ENCODE results near the gene OAF. TPM values are rescaled to one million over a fixed set of nuclear protein-coding genes. Genes with fewer than 3 reads are reported as not detected.

Gene OAF
- total RNA-seq, 1 experiment from 2014 or later, result 11.3 TPM

GRCh38 chr11:120184946-120185705 is 25.7 kb upstream of the OAF start:
- Mint-ChIP-seq H3K4me1 (ENCODE audit: low read depth, unreplicated experiment) (peaks cover 9% of the 10 kb centered on the region), H3K27ac (ENCODE audit: unreplicated experiment) (no peak overlapping the region), H3K4me3 (ENCODE audit: low read depth, unreplicated experiment) (no peak overlapping the region), H3K27me3 (ENCODE audit: unreplicated experiment) (peaks cover 64% of the 10 kb centered on the region), H3K36me3 (ENCODE audit: insufficient read depth, unreplicated experiment) (no peaks in the 10 kb centered on the region), H3K9me3 (ENCODE audit: low read depth, unreplicated experiment) (no peaks in the 10 kb centered on the region)
- intact Hi-C loops (cut with micrococcal nuclease; ENCODE audit: unreplicated experiment), result no loop called here
- no TSS peak for BruUV-seq (replicated peaks)
- CTCF ChIA-PET, result interaction anchor here (0.8 kb wide), 1 partner anchor 154 kb away, joined by 5 read pairs; no protein-coding TSS in a partner anchor
- DNase-seq, result no peak
- TF ChIP-seq CTCF (IDR thresholded peaks at IDR 0.05; ENCODE audit: unreplicated experiment), result no peak

- no peak for TF ChIP-seq CTCF (IDR thresholded peaks at IDR 0.05; ENCODE audit: unreplicated experiment)
- no TSS peak for BruUV-seq (replicated peaks)
- DNase-seq, result no peak
- intact Hi-C loops (cut with micrococcal nuclease; ENCODE audit: unreplicated experiment), result no loop called here
- Mint-ChIP-seq H3K27me3 (ENCODE audit: unreplicated experiment) (peaks cover 64% of the 10 kb centered on the region), H3K27ac (ENCODE audit: unreplicated experiment) (no peak overlapping the region), H3K36me3 (ENCODE audit: insufficient read depth, unreplicated experiment) (no peaks in the 10 kb centered on the region), H3K4me3 (ENCODE audit: low read depth, unreplicated experiment) (no peak overlapping the region), H3K9me3 (ENCODE audit: low read depth, unreplicated experiment) (no peaks in the 10 kb centered on the region), H3K4me1 (ENCODE audit: low read depth, unreplicated experiment) (peaks cover 9% of the 10 kb centered on the region)
- CTCF ChIA-PET, result interaction anchor here (0.8 kb wide), 1 partner anchor 153 kb away, joined by 5 read pairs; no protein-coding TSS in a partner anchor
Observed at GRCh38 chr11:120185706-120186455, 25.0 kb upstream of the OAF start.

GRCh38 chr11:120186456-120186773 is 24.4 kb upstream of the OAF start:
- H3K27ac Mint-ChIP-seq (ENCODE audit: unreplicated experiment), result no peak overlapping the region
- H3K4me1 Mint-ChIP-seq (ENCODE audit: low read depth, unreplicated experiment), result peaks cover 9% of the 10 kb centered on the region
- no peak overlapping the region for H3K4me3 Mint-ChIP-seq (ENCODE audit: low read depth, unreplicated experiment)
- CTCF ChIA-PET, result no interaction called here
- peaks cover 69% of the 10 kb centered on the region for H3K27me3 Mint-ChIP-seq (ENCODE audit: unreplicated experiment)
- no TSS peak for BruUV-seq (replicated peaks)
- no peaks in the 10 kb centered on the region for H3K36me3 Mint-ChIP-seq (ENCODE audit: insufficient read depth, unreplicated experiment)
- DNase-seq, result no peak
- no peak for TF ChIP-seq CTCF (IDR thresholded peaks at IDR 0.05; ENCODE audit: unreplicated experiment)
- intact Hi-C loops (cut with micrococcal nuclease; ENCODE audit: unreplicated experiment), result no loop called here
- no peaks in the 10 kb centered on the region for H3K9me3 Mint-ChIP-seq (ENCODE audit: low read depth, unreplicated experiment)

DNA sequence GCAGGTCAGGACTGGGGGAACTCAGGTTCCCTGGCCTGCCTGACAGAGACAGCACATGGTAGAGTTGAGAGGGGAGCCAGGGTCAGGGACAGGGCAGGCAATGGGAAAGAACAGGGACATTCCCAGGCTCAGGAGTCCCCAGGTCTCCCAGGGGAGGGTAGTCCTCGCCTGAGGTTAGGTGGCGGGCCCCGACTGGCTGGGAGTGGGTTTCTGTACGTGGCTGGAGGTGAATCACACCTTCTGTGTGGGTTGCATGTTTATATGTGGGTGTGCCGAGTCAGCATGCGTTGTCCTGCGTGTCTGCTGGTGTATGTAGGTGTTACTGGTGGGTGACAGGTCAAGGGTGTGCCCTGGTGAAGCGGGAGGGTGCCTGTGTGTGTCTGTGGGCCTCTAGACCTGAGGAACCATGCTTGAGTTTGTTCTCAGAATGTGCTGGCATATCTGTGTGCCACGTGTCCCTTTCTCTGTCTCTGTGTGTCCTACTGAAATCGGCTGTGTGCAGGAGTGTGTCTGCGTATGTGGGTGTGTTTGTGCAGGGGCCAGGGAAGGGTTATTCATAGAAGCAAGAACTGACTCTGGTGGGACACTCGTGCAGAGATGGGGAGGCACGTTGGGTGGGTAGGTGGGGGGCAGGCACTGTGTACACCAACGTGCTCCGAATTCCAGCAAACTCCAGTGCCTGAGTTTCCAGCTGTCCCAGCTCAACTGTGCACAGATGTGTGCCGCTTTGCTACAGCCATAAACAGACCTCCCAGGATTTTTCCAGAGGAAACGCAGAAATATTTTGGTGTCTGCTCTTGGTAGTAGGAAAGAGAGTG is 23.8 kb upstream of the OAF start:
- no TSS peak for BruUV-seq (replicated peaks)
- peaks cover 70% of the 10 kb centered on the region for H3K27me3 Mint-ChIP-seq (ENCODE audit: unreplicated experiment)
- H3K4me3 Mint-ChIP-seq (ENCODE audit: low read depth, unreplicated experiment), result no peak overlapping the region
- CTCF ChIA-PET, result no interaction called here
- no peak for DNase-seq
- no peaks in the 10 kb centered on the region for H3K36me3 Mint-ChIP-seq (ENCODE audit: insufficient read depth, unreplicated experiment)
- peaks cover 9% of the 10 kb centered on the region for H3K4me1 Mint-ChIP-seq (ENCODE audit: low read depth, unreplicated experiment)
- no peaks in the 10 kb centered on the region for H3K9me3 Mint-ChIP-seq (ENCODE audit: low read depth, unreplicated experiment)
- no peak for TF ChIP-seq CTCF (IDR thresholded peaks at IDR 0.05; ENCODE audit: unreplicated experiment)
- intact Hi-C loops (cut with micrococcal nuclease; ENCODE audit: unreplicated experiment), result no loop called here
- H3K27ac Mint-ChIP-seq (ENCODE audit: unreplicated experiment), result no peak overlapping the region
